GM12878 (cell line): ENCODE results near the gene DNAJC27. TPM values are rescaled to one million over a fixed set of nuclear protein-coding genes. Genes with fewer than 3 reads are reported as not detected.

ENCODE experiments used
- ATAC-seq: fragments of 200-7000 bp; cut with Tn5 transposase; 3 replicates; pipeline ENCODE4 v1.9.1; 2020; ENCODE audit warnings: mild to moderate bottlenecking, moderate library complexity
- BruUV-seq: library from RNA; stranded (reverse); fragments of 400-500 nt; replicated peaks from 2 replicates; lab custom pipeline; 2021; lab: Mats Ljungman, UMichigan
- CTCF ChIA-PET: fragments of 300-600 bp; sonication (Branson Sonifier 250); formaldehyde crosslinking; extraction: SDS; loops from one replicate; lab custom pipeline; 2021; ENCODE audit warnings: inconsistent platforms; lab: Yijun Ruan, JAX
- POLR2A ChIA-PET: fragments of 350-600 bp; formaldehyde crosslinking; extraction: SDS; loops from one replicate; lab custom pipeline; 2021; ENCODE audit warnings: inconsistent platforms; lab: Charles Lee
- RAD21 ChIA-PET: fragments of 300-600 bp; sonication (Branson Sonifier 250); formaldehyde crosslinking; loops from one replicate; lab custom pipeline; 2023; ENCODE audit warnings: antibody characterized with exemption; ENCODE audit not compliant: unreplicated experiment; lab: Charles Lee
- SMC1A ChIA-PET: fragments of 300-600 bp; sonication (Branson Sonifier 250); formaldehyde crosslinking; loops from one replicate; lab custom pipeline; 2023; ENCODE audit not compliant: unreplicated experiment, uncharacterized antibody; lab: Charles Lee
- DNase-seq: peaks from one replicate; pipeline ENCODE4 v3.0.0-alpha.2; 2011; ENCODE audit warnings: low read depth, low spot score
- FAIRE-seq: peaks from 3 replicates; lab custom pipeline; 2011; peaks lifted over from hg19 to GRCh38; lab: Jason Lieb, UNC
- H2AFZ ChIP-seq: 2 replicates; pipeline ENCODE4 v1.6.0; 2011; ENCODE audit warnings: low read depth, low read length, control low read depth; ENCODE audit not compliant: control insufficient read depth
- H3K27ac ChIP-seq: 2 replicates; pipeline ENCODE4 v1.5.1; 2011; ENCODE audit warnings: control low read depth; ENCODE audit not compliant: control insufficient read depth, insufficient read depth
- H3K27me3 ChIP-seq, 2 experiments: replicated peaks in 1 of 2; 2 replicates each; pipeline versions ENCODE4 v1.6.0 to v1.6.1; 2011; ENCODE audit warnings: low read length in 1 of 2; ENCODE audit not compliant: control insufficient read depth in 2 of 2, insufficient read depth in 2 of 2
- H3K36me3 ChIP-seq, 2 experiments: 2 replicates each; pipeline ENCODE4 v1.5.1; 2011; ENCODE audit warnings: low read length in 1 of 2; ENCODE audit not compliant: control insufficient read depth in 2 of 2, insufficient read depth in 2 of 2
- H3K4me1 ChIP-seq: 2 replicates; pipeline ENCODE4 v1.6.1; 2011; ENCODE audit warnings: mild to moderate bottlenecking, low read length, moderate library complexity, mixed read lengths; ENCODE audit not compliant: control insufficient read depth, insufficient read depth
- H3K4me2 ChIP-seq: 2 replicates; pipeline ENCODE4 v1.6.0; 2011; ENCODE audit warnings: control low read depth; ENCODE audit not compliant: control insufficient read depth, insufficient read depth
- H3K4me3 ChIP-seq: fragments of 200-600 bp; sonication (generic); 2 replicates; pipeline ENCODE4 v1.5.1; 2016
- H3K79me2 ChIP-seq: 2 replicates; pipeline ENCODE4 v1.6.0; 2011; ENCODE audit warnings: low read length; ENCODE audit not compliant: control insufficient read depth, insufficient read depth
- H3K9ac ChIP-seq: 2 replicates; pipeline ENCODE4 v1.8.0; 2011; ENCODE audit warnings: low read length, control low read depth, mixed read lengths; ENCODE audit not compliant: control insufficient read depth, insufficient read depth
- H3K9me3 ChIP-seq: replicated peaks from 3 replicates; pipeline ENCODE4 v1.5.1; 2011; ENCODE audit warnings: mild to moderate bottlenecking, low read length; ENCODE audit not compliant: control insufficient read depth, insufficient read depth
- H4K20me1 ChIP-seq: 2 replicates; pipeline ENCODE4 v1.6.0; 2011; ENCODE audit not compliant: control insufficient read depth, insufficient read depth
- EZH2 ChIP-seq: IDR thresholded peaks from 2 replicates; pipeline ENCODE4 v1.6.1; 2012; ENCODE audit warnings: low read depth, mild to moderate bottlenecking, control low read depth, inconsistent platforms, low read length, borderline replicate concordance; ENCODE audit not compliant: control insufficient read depth
- GATAD2B ChIP-seq: fragments of 450-650 bp; conservative IDR thresholded peaks from 2 replicates; pipeline ENCODE4 v1.6.1; 2017; ENCODE audit warnings: low read depth, mild to moderate bottlenecking, moderate library complexity
- KDM1A ChIP-seq: fragments of 200-600 bp; sonication (generic); IDR thresholded peaks from 2 replicates; pipeline ENCODE4 v1.6.1; 2016; ENCODE audit warnings: borderline replicate concordance
- MYB ChIP-seq: fragments of 150-350 bp; IDR thresholded peaks from 2 replicates; pipeline ENCODE4 v1.6.1; 2014; ENCODE audit warnings: mild to moderate bottlenecking, low read depth, low read length, borderline replicate concordance
- NFIC ChIP-seq: IDR thresholded peaks from 2 replicates; pipeline ENCODE4 v1.6.1; 2012; ENCODE audit warnings: low read depth, mild to moderate bottlenecking, inconsistent platforms, low read length, moderate library complexity
- NFYA ChIP-seq: IDR thresholded peaks from 2 replicates; pipeline ENCODE4 v1.6.1; 2011; ENCODE audit warnings: low read depth, mild to moderate bottlenecking, low read length, improper control_type of control experiment, borderline replicate concordance
- NR2C1 ChIP-seq: fragments of 450-650 bp; IDR thresholded peaks from 2 replicates; pipeline ENCODE4 v1.6.1; 2017; ENCODE audit warnings: antibody characterized with exemption, mild to moderate bottlenecking, moderate library complexity
- POLR2AphosphoS2 ChIP-seq: IDR thresholded peaks from 2 replicates; pipeline ENCODE4 v1.6.1; 2011; ENCODE audit warnings: low read depth, mild to moderate bottlenecking, low read length, improper control_type of control experiment, moderate library complexity
- SREBF2 ChIP-seq: IDR thresholded peaks from 2 replicates; pipeline ENCODE4 v1.6.1; 2012; ENCODE audit warnings: mild to moderate bottlenecking, low read length
- SUZ12 ChIP-seq: fragments of 200-600 bp; sonication (generic); IDR thresholded peaks from one replicate; pipeline ENCODE4 v1.6.1; 2018; ENCODE audit warnings: antibody characterized with exemption, mild to moderate bottlenecking; ENCODE audit not compliant: unreplicated experiment
- ZBTB11 ChIP-seq: fragments of 450-650 bp; formaldehyde crosslinking; IDR thresholded peaks from 2 replicates; pipeline ENCODE4 v1.5.0; 2022; ENCODE audit warnings: mild to moderate bottlenecking, missing genetic modification characterization
- WGBS: methylation state at CpG from one replicate; pipeline ENCODE4 v1.1.6; 2016; ENCODE audit warnings: low lambda C conversion rate; ENCODE audit not compliant: insufficient replicate concordance, insufficient coverage; ENCODE audit errors: missing lambda C conversion rate; 5-methylcytosine and 5-hydroxymethylcytosine counted together
- in situ Hi-C: fragments of 300-500 bp; cut with MboI; formaldehyde crosslinking; loops from 9 replicates; pipeline ENCODE4 v1.14.3; 2018; ENCODE audit warnings: mixed read lengths
- intact Hi-C: fragments of 100-400 bp; cut with micrococcal nuclease; formaldehyde crosslinking; loops from one replicate; pipeline ENCODE4 v1.14.2; 2022; ENCODE audit not compliant: unreplicated experiment
- polyA plus RNA-seq, 11 experiments: library from polyadenylated mRNA; depleted of rRNA in 4 of 11; unstranded in 6 of 11; stranded (reverse) in 5 of 11; fragments of >200 nt; fragmentation: Nextera tagmentation in 4 of 11; fragmentation: Illumina TruSeq in 1 of 11; extraction: Ambion mirVana in 4 of 11; extraction: Trizol in 1 of 11; gene quantifications; 1 replicate in 1 of 11; 2 replicates in 10 of 11; pipeline versions ENCODE4 v1.2.1 to v1.2.3, GENCODE V29; 2011 to 2016; ENCODE audit warnings: inconsistent platforms in 2 of 11, missing spikeins in 2 of 11, low read depth in 1 of 11
- total RNA-seq, 4 experiments: library from RNA; depleted of rRNA in 3 of 4; stranded (reverse); fragments of >200 nt in 3 of 4; fragmentation: Illumina TruSeq in 1 of 4; extraction: Trizol in 1 of 4; gene quantifications; 2 replicates each; pipeline versions ENCODE4 v1.2.1 to v1.2.3, GENCODE V29; 2013 to 2021
- TF ChIP-seq, protein P1 (sequence below): fragments of 450-650 bp; IDR thresholded peaks from 2 replicates; pipeline ENCODE4 v1.6.1; 2014; ENCODE audit warnings: mild to moderate bottlenecking
- TF ChIP-seq, protein P2 (sequence below): fragments of 450-650 bp; IDR thresholded peaks from 2 replicates; pipeline ENCODE4 v1.6.1; 2018; ENCODE audit warnings: mild to moderate bottlenecking, low read depth, moderate library complexity; ENCODE audit not compliant: partially characterized antibody

DNAJC27 gene
- total and polyA plus RNA-seq, 10 of the 15 experiments (the other 5 are each of a cell fraction or from before 2014, with no cell fraction given): 0.95 to 9.6 (median 3.7) TPM

- TF ChIP-seq, protein P1, sequence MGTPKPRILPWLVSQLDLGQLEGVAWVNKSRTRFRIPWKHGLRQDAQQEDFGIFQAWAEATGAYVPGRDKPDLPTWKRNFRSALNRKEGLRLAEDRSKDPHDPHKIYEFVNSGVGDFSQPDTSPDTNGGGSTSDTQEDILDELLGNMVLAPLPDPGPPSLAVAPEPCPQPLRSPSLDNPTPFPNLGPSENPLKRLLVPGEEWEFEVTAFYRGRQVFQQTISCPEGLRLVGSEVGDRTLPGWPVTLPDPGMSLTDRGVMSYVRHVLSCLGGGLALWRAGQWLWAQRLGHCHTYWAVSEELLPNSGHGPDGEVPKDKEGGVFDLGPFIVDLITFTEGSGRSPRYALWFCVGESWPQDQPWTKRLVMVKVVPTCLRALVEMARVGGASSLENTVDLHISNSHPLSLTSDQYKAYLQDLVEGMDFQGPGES: no peak
Observed at GRCh38 chr2:24994146-24994724, 22.5 kb upstream of the DNAJC27 start (continued).

DNA sequence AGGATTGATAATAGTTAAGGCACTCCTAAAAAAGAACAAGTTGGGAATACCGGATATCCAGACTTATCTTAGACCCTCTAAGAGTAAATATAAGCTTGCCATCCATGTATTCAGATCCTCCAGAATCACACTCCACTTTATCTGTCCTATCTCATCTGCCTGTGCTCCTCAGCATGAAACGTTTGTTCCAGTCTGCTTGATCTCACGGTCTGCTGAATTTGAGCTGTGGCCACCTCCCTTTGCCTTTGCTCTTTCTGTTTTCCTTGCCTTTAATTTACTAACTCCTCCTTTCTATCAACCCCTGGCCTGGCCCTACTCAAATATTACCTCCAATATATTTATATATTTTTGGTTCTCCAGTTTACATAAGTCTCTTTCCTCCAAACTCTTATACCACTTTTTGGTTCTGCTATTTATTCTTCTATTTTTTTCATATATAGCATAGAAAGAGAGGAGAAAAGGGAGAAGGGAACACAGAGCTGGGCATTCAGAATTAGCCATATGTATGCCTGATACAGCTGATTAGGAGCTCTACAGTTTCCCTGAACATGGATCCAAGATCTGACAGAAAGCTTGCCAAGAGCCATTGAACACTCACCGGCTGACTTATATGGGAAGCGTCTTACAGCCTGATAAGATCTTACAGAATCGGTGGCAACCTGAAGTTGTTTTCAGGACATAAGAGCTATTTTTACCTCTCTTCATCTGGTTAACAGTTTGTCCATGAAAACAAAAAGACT is 21.8 kb upstream of the DNAJC27 start:
- Histone ChIP-seq H3K27me3 (no peaks in the 10 kb centered on the region), H3K4me3 (no peak overlapping the region), H3K4me2 (no peak overlapping the region), H3K9me3 (peaks cover 2% of the 10 kb centered on the region; the same call in 1 of the 3 replicates), H3K9ac (no peak overlapping the region), H2AFZ (no peak overlapping the region), H3K79me2 (no peaks in the 10 kb centered on the region), H3K36me3 (no peaks in the 10 kb centered on the region), H3K4me1 (no peaks in the 10 kb centered on the region), H3K27ac (no peak overlapping the region), H4K20me1 (no peaks in the 10 kb centered on the region)
- in situ Hi-C loops (no loop called here), intact Hi-C loops (no loop called here)
- RAD21 ChIA-PET: interaction anchor here (0.9 kb wide), 1 partner anchor 135 kb away, joined by 4 read pairs; no protein-coding TSS in a partner anchor
- POLR2A ChIA-PET: interaction anchor here (0.6 to 0.7 kb wide), 2 partner anchors 53 to 285 kb away, joined by 4 to 6 read pairs; no protein-coding TSS in a partner anchor
- no peak for FAIRE-seq
- CTCF ChIA-PET: interaction anchor here (0.6 to 2.3 kb wide), 5 partner anchors 18 to 583 kb away, joined by 3 to 9 read pairs (median 3); no protein-coding TSS in a partner anchor
- SMC1A ChIA-PET: interaction anchor here (1.3 kb wide), 1 partner anchor 136 kb away, joined by 3 read pairs; no protein-coding TSS in a partner anchor
- 40% methylated on average over 6 of the region's 6 CpGs for WGBS
- DNase-seq: no peak
- no TSS peak for BruUV-seq
- no peak for ATAC-seq
- TF ChIP-seq POLR2AphosphoS2 (no peak), GATAD2B (no peak), SUZ12 (no peak), EZH2 (no peak), SREBF2 (no peak), NFIC (no peak), ZBTB11 (CRISPR knock-in tag) (no peak), KDM1A (no peak), NR2C1 (no peak), MYB (no peak), NFYA (no peak)
- TF ChIP-seq, protein P2, sequence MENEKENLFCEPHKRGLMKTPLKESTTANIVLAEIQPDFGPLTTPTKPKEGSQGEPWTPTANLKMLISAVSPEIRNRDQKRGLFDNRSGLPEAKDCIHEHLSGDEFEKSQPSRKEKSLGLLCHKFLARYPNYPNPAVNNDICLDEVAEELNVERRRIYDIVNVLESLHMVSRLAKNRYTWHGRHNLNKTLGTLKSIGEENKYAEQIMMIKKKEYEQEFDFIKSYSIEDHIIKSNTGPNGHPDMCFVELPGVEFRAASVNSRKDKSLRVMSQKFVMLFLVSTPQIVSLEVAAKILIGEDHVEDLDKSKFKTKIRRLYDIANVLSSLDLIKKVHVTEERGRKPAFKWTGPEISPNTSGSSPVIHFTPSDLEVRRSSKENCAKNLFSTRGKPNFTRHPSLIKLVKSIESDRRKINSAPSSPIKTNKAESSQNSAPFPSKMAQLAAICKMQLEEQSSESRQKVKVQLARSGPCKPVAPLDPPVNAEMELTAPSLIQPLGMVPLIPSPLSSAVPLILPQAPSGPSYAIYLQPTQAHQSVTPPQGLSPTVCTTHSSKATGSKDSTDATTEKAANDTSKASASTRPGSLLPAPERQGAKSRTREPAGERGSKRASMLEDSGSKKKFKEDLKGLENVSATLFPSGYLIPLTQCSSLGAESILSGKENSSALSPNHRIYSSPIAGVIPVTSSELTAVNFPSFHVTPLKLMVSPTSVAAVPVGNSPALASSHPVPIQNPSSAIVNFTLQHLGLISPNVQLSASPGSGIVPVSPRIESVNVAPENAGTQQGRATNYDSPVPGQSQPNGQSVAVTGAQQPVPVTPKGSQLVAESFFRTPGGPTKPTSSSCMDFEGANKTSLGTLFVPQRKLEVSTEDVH: no peak
